HS-27A (cell line): Measurements from ENCODE around the gene CPB2.

Experiments
- DNase-seq: peaks from one replicate; pipeline ENCODE4 v3.0.0-alpha.2; 2012; ENCODE audit warnings: low read depth, missing footprints

Gene CPB2

DNA sequence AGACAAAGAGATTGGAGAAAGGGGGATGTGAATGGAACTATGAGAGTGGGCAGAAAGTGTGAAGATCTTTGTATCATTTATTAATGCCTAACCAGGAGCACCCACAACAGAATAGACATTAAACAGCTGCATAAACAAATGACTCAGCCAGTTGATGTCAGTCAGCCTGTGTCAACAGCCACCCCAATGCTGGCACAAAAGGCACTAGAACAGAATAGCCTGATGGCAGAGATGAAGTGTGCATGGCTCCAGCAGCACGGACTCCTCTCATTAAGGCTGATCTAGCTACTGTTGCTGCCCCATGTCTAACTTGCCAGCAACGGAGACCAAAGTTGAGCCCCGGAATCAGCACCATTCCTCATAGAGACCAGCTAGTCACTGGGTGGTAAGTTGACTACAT lies 7.8 kb downstream of the CPB2 start:
- DNase-seq, result no peak

DNA sequence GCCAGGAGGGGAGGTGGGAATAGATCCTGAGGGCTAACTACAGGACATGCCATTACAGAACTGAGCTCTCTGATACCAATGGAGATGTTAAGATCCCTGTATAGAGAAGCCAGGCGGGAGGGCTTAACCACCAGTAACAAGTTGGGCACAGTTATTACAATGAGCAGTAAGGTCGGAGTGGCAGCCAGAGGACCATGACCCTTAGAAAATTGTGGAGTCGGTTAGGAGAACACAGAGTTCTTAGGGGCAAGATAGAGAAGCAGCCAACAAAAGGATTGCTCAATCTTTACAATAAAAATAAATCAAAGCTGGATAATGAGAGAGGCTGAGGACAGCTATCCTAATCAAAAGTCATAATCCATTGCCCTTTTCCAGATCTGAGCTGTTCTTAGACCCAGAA lies 10.4 kb downstream of the CPB2 start:
- DNase-seq, result no peak

DNA sequence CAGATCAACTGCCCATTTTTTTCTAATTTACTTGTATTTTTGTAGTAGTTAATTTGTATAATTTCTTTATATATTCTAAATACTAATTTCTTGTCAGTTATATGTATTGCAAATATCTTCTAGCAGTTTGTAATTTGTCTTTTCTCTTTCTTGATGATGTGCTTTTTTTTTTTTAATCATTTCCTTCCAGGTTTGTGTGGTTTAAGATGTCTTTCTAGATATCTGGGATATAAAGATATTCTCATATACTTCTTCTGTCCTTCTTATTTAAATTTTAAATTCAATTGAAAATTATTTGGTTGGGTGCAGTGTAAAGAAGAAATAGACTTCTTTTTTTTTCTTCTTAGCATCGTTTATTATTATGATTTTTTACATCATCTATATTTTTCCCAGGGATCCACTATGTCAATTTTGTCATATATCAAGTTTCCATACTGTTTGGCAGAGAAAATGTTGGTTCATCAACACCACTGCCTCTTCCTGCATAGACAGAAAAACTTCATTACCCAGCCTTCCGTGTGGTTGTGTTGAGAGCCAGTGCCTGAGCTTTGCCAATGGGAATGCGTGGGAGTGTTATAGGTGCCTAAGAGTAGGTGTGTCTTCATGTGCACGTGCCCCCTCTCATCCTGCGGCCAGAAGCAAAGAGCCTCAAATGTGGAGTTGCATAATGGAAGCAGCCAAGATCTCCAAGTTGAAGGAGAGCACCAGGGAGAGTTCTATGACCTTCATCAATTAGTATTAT lies 15.8 kb downstream of the CPB2 start:
- DNase-seq, result no peak

DNA sequence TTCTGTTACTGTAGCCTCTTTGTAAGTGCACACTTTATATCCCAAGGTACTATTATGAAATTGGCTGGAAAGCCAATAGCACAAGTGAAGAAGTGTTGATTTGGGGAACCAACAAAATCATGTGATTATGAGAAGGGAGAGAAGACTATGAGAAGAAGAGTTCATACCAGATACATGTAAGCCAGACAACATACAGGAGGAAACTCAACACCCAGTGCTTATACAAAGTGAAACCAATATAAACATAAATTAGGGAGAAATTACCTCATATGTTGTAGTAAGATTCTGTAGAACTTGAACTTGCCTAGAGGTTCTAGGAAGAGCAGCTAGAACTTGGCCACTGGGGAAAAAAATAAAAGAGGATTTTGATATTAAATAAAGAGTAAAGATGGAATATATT lies 17.4 kb downstream of the CPB2 start:
- no peak for DNase-seq

DNA sequence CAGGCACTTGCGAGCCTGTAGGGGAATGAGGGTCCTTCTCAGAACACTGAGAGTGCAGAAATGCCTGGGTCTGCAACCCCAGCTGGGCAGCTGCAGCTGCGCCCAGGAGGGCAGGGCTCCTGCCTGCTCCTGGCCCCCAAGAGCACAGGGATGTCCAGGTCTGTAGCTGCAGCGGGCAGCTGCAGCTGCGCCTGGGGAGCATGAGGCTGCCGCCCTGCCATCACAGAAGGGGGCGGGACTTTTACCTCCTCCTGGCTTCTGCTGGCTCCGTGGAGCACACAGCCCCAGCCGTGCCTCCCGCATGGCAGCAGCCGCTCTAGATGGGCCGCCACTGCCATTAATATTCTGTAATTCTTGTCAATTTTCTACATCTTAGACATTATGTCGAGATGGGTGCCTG lies 17.8 kb downstream of the CPB2 start:
- DNase-seq, result no peak

DNA sequence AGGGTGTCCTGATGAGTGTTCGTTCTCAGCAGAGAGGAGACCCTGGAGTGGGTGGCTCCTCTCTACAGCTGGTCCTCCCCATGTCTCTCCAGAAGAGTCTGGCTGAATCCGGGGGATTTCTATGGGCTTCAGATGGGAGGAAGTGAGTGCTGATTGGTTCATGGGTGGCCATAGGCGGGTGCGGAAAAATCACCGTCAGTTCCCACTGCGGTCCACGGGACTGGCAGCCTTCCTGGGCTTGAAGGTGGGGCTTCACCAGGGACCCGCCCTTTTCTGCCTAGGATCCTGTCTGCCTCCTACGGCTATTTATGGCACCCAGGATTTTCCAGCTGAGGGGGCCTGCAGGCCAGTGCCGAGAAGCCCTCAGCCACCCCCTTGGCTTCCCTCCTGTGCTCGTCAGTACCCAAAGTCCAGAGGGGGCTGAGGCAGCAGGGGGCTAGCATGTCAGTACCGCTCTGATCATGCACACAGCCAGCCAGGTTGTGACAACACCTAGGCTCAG lies 18.4 kb downstream of the CPB2 start:
- no peak for DNase-seq

DNA sequence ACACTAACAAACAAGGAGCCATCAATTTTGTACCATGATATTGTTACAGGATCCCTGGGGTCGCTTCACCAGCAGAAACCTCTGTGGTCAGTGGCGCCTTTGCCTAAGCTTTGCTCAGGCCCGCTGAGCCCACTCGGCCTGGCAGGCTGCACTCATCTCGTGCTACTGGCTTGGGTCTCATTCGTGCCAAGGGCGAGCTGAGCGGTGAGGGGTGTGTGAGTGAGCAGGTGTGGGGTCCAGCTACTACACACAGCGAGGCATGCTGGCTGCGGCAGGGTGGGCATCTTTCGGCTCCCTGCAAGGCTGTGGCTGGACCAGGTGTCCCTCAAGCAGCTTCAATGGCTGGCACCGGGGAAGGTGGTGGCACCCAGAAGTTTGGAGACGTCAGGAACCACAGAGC lies 19.1 kb downstream of the CPB2 start:
- no peak for DNase-seq

DNA sequence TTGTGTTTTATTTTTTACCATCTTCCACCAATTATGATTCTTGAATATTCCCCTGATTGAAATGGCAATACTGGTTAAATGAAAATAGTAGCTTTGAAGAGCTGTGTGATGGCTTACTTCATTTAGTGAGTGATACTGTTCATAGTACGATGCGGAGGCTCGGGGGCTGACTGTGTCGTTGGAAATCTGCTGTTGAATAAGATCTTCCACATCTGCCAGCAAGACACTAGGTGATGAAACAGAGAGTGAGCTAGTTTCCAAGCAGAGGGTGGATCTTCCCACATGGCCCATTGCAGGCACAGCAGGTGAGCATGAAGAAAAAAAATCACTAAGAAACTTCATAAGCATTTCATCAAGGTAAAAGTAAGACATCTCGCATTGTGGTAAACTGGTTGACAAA lies 22.5 kb downstream of the CPB2 start:
- DNase-seq, result no peak

DNA sequence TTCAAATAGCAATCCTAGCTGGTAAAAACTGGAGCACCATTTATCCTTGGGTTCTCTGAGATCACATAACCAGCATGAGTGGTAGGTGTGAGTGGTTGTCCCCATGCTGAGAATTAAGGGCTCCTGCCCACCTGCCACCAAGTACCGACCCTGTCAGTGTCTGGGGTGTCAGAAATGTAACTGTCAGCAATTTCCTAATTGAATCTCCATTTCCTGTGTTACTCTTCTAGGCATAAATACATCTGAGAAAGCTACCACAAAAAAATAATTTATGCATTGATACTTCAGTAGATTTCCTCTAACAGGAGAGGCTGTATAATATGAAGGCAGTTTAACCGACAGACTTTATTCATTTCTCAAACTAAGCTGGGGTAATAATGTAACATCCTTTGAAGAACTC lies 25.1 kb downstream of the CPB2 start:
- no peak for DNase-seq

DNA sequence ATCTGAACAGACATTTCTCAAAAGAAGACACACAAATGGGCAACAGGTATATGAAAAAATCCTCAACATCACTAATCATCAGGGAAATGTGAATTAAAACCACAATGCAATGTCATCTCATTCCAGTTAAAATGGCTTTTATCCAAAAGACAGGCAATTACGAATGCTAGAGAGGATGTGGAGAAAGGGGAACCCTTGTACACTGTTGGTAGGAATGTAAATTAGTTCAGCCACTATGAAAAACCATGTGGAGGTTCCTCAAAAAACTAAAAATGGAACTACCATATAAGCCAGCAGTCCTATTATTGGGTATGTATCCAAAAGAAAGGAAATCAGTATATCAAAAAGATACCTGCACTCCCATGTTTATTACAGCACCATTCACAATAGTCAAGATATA lies 27.6 kb downstream of the CPB2 start:
- DNase-seq, result no peak

DNA sequence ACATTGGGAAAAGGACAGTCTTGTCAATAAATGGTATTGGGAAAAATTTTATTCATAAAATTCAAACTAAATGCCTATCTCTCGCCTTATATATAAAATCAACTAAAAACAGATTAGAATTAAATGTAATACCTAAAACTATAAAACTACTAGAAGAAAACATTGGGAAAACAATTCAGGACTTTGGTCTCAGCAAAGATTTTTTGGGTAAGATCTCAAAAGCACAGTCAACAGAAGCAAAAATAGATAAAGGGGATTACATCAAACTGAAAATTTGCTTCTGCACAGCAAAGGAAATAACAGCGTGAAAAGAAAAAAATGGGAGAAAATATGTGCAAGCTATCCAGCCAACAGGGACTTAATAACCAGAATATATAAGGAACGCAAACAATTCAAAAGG lies 28.0 kb downstream of the CPB2 start:
- no peak for DNase-seq

DNA sequence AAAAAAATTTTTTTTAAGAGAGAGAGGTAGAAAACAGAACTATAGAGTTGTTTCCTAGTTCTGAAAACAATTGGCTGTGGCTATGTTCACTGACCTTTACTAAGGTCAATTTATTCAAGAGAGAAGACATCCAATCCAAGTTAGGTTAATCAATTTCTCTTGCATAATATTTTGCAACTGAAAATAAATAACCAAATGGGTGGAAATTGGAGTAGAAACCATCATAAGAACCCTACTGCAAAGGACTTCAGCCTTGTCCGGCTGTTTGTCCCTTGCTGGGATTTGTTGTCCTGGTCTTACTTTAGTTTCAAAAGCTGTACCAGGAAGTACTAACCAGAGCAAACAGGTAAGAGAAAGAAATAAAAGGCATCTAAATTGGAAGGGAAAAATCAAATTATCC lies 29.0 kb downstream of the CPB2 start:
- DNase-seq, result no peak

DNA sequence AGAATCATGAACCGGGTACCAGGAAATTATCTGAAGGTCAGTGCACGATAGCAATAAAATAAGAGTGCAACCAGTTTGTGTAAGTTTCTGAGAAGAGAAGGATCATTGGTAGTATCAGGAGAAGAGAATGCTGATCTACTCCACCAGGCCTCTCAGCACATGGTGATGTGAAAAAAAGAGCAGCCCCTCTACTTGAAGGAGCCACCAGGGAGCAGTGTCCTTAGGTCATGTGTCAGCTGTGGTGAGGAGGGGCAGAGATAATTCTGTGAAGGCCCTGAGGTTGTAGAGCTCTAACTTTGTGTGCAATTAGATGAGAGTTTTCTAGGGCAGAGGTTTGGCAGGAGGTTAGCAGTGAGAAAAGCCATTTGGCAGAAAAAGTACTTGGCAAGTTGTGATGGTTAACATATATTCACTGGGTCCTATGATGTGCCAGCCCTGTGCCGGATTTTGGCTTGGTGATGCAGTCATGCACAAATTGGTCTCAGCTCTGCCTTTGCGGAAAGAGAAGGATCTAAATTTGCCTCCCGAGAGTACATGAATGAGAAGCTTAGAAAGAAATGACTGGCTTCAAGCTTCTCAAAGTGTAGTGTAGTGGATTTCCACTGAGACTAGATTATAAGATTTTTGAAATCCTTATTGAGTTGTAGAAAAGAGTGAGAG lies 33.1 kb downstream of the CPB2 start:
- DNase-seq, result no peak

DNA sequence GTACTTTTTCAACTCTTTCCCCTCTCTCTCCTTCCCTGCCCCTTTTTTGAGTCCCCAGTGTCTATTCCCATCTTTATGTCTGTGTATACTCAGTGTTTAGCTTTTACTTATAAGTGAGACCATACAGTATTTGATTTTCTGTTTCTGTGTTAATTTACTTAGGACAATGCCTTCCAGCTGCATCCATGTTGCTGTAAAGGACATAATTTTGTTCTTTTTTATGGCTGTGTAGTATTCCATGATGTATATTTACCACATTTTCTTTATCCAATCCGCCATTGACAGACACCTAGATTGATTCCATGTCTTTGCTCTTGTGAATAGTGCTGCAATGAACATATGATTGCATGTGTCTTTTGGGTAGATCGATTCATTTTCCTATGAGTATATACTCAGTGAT lies 41.5 kb downstream of the CPB2 start:
- no peak for DNase-seq

DNA sequence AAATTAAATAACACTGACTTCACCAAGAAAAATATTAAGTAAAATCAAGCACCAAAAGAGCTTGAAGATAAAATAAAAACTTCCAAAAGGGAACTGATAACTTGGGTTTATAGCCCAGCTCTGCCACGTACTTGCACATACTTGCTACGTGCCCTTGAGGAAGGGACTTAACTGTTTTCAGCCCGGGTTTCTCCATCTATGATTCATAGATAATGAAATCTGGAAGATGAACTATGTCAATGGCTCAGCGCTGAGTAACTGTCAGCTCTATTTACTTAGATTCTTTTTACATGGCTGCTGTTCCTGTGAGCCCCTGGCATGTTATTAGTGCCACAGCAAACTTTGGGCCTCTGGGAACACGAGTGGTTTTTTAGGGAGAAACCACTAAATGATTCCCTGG lies 42.6 kb downstream of the CPB2 start:
- no peak for DNase-seq

DNA sequence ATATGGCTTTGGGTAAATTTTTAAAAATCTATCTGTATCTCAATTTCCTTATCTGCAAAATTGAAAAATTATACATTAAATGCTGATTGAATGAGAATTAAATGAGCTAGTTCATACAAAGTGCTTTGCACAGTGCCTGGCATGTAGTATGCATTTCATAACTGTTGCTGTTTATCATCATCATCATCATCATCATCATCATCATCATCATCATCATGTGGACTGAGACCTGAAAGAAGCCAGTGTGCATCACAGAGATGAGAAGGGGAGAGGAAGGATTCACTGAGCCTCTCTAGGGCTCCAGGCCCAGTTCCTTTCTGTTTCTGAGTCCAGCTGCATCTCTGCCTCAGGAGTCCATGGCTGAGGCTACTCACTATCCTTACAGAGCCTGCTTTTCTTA lies 45.4 kb downstream of the CPB2 start:
- no peak for DNase-seq

DNA sequence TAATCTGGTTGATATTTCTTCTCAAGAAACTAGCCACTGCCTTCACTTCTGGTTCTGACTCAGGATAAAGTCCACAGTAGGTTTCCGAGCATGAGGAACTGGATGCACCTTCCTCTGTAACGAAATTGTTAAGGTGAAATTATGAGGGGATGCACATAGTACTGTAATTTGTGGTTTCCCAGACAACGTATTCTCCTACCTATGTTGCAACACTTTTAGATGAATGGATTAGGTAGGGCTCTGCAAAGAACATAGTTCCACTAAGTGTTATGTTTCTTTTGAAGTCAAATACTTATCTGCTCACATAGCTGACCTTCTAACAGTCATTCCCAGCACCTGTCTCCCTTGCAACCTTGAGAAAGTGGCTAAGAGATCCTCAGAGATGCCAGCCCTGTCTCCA lies 46.6 kb downstream of the CPB2 start:
- no peak for DNase-seq

DNA sequence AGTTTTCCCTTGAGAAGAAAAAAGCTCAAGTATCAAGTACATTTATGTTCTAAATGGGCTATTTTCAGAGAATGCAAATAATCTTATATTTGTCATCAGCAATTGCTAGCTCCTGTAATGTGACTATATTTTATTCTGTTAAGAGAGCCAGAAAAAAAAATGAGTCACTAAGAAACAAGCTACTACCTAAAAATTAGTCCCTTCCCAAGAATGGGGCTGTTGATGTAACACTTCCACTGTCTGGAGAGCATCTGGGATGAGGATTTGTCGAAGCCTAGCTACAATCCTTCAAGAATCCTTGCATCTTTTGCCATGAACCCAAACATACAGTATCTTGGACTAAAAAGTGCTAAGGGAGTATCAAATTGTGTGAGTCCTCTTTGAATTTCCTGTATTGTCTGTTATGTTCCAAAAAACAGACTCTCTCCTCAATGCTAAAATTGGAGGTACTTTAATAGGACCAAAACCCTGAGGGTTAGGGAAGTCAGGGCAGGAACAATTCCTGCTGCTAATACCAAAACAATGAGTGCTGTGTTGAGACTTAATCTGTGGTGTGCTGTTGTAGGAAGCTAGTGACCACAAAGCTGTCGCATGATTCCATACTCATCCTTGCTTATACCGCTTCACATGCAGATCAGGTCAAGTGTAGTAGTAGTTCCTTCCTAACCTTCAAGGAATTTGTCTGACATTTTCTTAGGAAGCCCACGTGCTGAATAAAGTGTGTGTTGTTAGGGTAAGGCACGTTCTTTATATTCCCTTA lies 47.4 kb downstream of the CPB2 start:
- no peak for DNase-seq

DNA sequence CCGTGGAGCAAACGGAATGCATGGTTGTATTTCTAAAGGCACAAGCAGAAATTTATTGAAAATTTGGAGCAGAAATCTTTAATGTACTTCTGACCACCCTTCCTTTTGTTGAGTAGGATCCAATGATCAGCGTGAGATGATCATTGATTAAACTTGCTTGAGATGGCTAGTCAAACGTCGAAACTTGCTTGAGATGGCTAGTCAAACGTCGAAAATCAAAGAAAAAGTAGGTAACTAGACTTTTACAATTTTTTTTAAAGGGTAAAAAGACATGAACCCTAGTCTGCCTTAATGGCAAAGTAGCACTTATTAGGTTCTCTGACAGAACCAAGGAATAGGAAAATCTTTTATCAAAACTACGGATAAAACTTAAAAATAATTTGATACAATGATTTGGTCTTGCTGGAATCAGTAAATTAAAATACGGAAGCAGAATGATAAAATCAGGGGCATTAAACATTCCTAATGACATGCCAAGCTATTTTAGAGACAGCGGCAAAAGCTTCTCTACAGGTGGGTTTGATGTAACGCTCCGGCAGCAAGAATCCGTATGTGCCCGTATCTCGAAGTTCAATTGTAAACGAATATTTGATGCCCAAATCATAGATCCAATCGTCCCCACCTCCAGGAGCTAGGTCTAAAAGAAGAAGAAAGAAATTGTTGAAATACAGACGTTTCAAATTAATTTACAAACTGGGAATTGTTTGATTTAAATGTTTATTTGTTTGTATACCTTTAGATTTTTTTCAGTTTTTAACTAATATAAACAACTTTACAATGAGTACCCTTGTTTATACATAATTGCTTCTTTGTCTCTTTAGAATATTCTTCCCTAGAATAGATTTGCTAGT lies 51.4 kb downstream of the CPB2 start:
- no peak for DNase-seq

DNA sequence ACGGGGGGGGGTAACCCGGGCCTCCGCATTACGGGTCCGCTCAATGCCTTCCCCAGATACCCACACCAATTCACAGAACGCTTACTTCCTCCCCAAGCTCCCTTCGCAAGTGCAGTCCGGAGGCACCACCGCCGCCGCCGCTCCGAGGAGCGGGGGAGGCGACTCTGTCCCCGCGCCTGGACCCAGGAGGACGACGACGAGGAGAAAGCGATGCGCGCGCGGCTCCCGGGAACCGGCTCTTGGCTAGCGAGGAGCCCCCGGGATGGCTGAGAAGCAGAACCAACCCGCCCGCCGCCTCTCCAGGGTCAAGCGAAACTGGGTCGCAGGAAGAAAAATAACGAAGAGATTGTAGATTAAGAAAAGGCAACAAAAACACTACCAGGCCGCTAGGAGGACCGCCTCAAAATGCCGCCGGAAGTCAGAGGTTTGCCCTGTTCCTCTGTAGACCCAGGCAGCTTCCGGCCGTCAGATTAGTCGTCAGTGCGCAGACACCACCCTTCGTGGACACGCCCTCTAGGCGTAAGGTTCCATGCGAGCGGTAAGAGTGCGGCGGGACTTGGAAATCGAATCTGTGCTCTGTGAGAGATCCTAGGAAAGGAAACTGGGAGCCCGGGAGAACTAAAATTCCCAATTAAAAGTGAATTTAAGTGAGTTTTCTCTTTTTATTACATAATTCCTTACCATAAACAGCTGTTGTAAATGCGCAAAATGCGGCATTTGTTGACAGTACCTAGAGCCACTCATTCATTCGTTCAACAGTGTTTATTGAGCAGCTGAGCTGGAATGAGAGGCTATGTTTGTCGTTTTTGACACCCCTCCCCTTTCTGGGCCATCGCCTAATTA lies 52.3 kb downstream of the CPB2 start, which contains the start of gene ZC3H13:
ZC3H13 (minus strand) TSS at position 428 of the 843 bp plus-strand sequence. CDS start 7,239 bp downstream, outside the sequence.
- peak; percentile 71 for DNase-seq

DNA sequence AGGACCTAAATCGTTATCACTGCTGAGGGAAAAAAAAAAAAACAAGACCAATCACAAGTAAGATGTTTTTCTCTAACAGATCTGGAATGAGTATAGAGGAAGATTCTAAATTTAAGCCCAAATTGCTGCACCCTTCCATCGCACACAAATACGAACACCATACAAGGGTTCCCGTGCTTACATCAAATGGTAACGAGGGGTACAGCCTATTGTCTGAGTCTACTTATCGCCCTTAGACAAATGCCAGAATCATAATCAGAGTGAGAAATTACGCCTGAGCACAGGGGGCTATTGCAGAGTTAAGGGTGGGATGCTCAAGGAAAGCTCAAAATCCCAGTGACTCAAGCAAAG lies 52.9 kb downstream of the CPB2 start:
- no peak for DNase-seq
